Mesodermal cell (in vitro differentiated cells): ENCODE measurements around the gene CORO2A.
"Not testable (repeated sequence)": the region's sequence is repeated elsewhere in the genome, so short reads cannot be mapped to it uniquely, and the experiment has no call there.

Source experiments
- H3K27ac ChIP-seq: 2 replicates; pipeline ENCODE4 v1.7.0; 2013; ENCODE audit warnings: mild to moderate bottlenecking, low read depth, low read length, moderate library complexity; ENCODE audit not compliant: severe bottlenecking
- H3K36me3 ChIP-seq: 2 replicates; pipeline ENCODE4 v1.7.1; 2013; ENCODE audit warnings: mild to moderate bottlenecking, low read length, moderate library complexity; ENCODE audit not compliant: control insufficient read depth, insufficient read depth
- H3K4me1 ChIP-seq: one replicate; pipeline ENCODE4 v1.7.1; 2013; ENCODE audit warnings: mild to moderate bottlenecking, low read length; ENCODE audit not compliant: insufficient read depth, control insufficient read depth, poor library complexity, severe bottlenecking
- H3K4me3 ChIP-seq: 2 replicates; pipeline ENCODE4 v1.7.0; 2013; ENCODE audit warnings: low read length, control low read depth, mild to moderate bottlenecking; ENCODE audit not compliant: insufficient read depth, poor library complexity, severe bottlenecking; ENCODE audit errors: extremely low read depth
- H3K9me3 ChIP-seq: 2 replicates; pipeline ENCODE4 v1.7.1; 2013; ENCODE audit warnings: mild to moderate bottlenecking, low read length, moderate library complexity; ENCODE audit not compliant: control insufficient read depth
- WGBS, 2 experiments: methylation state at CpG; one replicate each; pipeline ENCODE4 v1.1.5; 2013; ENCODE audit warnings: missing lambda C conversion rate in 2 of 2; ENCODE audit not compliant: insufficient coverage in 2 of 2; 5-methylcytosine and 5-hydroxymethylcytosine counted together

The CORO2A gene

DNA sequence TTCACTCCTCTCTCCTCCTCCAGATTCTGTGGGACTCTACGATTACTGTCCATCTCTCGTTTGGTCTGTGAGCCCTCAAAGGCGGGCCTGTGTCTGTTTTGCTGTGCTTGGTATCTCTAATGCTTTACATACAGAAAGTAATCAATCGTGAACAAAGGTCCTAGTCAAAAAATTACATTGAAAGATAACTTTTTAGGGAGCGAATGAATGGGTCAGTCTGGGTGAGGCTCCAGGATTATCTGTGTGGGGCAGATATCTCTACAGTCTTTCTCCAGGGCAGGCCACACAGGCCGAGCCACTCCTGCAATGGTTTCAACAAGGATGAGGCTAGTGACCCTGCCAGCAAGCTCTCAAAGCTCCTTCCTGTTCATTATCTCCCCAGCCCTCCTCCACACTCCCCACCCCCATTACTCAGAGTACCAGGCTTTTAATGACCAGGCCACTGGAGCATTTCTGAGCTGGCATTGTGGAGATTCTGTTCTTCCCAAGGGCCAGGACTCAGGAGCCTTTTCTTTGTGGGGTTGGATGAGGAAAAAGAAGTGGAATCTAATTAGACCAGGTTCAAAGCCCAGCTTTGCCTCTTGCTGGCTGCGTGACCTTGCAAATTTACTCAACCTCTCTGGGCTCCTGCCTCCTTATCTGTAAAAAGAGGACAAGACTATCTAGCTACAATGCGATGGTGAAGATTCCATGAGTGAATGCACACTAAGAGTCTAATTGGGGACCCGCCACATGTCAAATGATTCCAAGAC lies 10.2 kb downstream of the CORO2A start:
- Histone ChIP-seq H3K27ac (peak overlapping the region; percentile 70), H3K36me3 (peaks cover 3% of the 10 kb centered on the region), H3K4me1 (peaks cover 13% of the 10 kb centered on the region), H3K9me3 (no peaks in the 10 kb centered on the region), H3K4me3 (no peak overlapping the region)
- WGBS, 2 experiments, result 75 to 79% methylated on average over 5 to 6 of the region's 9 CpGs

DNA sequence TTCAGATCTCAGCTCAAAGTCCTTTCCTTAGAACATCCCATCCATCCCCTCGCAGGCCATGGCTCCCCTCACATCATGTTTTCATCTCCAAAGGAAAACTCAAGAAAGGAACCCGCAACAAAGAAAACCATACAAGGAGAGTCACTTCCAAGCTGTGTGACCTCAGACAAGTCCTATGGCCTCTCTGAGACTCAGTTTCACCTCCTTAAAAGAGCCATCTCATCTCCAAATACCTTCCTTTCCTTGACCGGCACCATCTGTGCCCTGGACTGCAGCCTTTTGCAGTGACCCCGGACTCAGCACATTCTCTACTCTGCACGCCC lies 10.7 kb downstream of the CORO2A start:
- 89 to 94% methylated on average over 5 of the region's 5 CpGs for WGBS, 2 experiments
- Histone ChIP-seq H3K27ac (peak overlapping the region; percentile 70), H3K9me3 (no peaks in the 10 kb centered on the region), H3K4me3 (no peak overlapping the region), H3K4me1 (peaks cover 13% of the 10 kb centered on the region), H3K36me3 (peaks cover 3% of the 10 kb centered on the region)

DNA sequence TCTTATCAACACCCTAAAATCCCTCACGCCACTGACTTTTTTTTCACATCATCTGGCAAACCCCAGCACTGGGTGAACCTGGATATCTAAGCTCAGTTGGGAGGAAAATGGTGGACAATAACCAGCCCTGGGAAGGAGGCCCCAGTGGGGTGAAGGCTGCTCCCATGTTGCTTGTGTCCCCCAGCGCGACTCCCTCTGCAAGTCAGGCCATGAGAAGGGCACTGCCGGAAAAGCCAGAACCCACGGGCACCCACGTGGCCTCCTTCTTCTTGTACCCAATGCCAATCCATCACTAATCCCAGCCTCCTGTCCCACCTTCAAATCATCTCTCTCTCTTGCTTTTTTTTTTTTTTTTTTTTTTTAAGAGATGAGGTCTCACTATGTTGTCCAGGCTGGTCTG lies 11.4 kb downstream of the CORO2A start:
- Histone ChIP-seq H3K4me3 (no peak overlapping the region), H3K9me3 (no peaks in the 10 kb centered on the region), H3K36me3 (peaks cover 3% of the 10 kb centered on the region), H3K27ac (no peak overlapping the region), H3K4me1 (peaks cover 13% of the 10 kb centered on the region)
- 100% methylated on average over 2 of the region's 6 CpGs; no CpG with 5 or more reads in 1 of the 2 experiments for WGBS, 2 experiments

DNA sequence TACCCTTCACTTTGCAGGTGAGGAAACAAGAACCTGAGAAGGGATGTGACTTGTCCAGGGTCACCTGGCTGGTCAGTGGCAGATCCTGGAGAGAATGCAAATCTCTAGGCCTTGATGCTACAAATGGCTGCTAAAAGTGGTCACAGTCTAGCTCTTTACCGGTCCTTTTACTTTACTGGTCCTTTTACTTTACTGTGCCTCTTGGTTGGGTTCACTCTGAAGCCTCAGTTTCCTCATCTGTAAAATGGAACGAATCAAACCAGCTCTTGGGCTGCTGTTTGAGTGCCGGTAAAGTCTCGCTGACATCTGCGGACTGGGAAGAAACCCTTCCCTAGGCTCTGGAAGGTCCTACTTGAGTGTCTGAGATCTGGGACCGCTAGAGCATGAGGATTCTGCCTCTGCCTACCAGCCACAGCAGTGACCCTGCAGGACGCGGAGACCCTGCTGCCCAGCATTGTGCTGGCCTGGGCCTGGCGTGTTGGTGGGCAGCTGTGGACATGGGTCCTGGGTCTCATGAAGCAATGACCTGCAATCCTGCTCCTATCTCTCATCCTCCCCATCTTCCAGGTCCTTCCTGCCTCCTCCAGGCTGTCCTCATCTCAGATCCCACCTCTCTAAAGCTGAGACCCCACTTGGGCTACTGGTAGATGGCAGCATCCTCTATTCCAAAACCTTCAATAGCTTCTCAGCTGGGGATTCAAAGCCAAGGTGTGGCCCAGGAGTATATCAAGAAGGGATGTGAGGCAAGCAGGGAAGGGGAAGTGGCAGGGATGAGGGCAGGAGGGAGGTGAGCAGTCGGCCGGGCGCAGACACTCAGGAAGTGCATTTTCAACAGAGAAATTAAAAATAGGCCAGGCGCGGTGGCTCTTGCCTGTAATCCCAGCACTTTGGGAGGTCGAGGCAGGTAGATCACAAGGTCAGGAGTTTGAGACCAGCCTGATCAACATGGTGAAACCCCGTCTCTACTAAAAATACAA lies 13.3 kb downstream of the CORO2A start:
- H3K4me3 ChIP-seq, result no peak overlapping the region
- no peak overlapping the region for H3K27ac ChIP-seq
- H3K9me3 ChIP-seq, result no peaks in the 10 kb centered on the region
- 90 to 94% methylated on average over 13 to 15 of the region's 16 CpGs for WGBS, 2 experiments
- H3K4me1 ChIP-seq, result peaks cover 22% of the 10 kb centered on the region
- peaks cover 3% of the 10 kb centered on the region for H3K36me3 ChIP-seq

DNA sequence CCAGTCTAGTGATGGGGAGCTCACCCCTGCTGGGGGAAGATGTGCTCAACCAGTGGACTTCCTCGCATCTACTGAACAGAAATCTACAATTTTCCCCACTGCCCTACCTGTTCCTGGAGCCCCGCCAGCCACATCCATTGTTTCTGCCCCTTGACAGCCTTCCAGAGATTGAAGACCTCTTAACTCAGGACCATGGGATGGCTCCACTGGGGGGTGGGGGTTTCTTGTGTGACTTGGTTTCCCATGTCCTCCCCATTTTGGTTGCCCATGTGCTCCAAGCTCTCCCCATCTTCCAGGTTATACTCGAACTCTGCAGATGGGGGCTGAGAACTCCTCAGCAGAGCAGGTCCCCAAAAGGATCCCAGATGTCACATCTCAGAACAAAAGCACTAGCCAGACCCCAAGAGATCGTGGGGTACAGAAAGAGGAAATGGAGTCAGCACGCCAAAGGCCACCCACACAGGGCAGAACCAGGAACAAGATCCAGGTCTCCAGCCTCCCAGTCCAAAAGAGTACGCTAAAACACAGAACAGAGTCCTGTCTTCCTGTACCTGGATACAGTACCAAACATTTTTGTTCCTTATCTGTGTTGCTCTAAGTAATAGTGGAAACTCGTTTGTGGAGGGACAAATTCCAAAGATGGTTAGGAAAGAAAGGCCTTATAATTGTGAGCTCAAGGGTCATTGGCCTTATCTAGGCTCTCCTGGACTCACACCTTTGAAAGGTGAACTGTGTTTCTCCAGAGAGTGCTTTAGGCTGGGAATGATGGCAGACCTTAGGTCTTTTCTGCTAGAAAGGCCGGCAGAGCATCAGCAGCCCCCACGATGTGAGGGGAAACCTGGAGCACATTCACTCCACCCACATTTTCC lies 15.8 kb downstream of the CORO2A start:
- Histone ChIP-seq H3K4me3 (no peak overlapping the region), H3K9me3 (no peaks in the 10 kb centered on the region), H3K36me3 (no peaks in the 10 kb centered on the region), H3K4me1 (peaks cover 32% of the 10 kb centered on the region), H3K27ac (no peak overlapping the region)
- 92 to 93% methylated on average over 3 to 4 of the region's 9 CpGs for WGBS, 2 experiments

DNA sequence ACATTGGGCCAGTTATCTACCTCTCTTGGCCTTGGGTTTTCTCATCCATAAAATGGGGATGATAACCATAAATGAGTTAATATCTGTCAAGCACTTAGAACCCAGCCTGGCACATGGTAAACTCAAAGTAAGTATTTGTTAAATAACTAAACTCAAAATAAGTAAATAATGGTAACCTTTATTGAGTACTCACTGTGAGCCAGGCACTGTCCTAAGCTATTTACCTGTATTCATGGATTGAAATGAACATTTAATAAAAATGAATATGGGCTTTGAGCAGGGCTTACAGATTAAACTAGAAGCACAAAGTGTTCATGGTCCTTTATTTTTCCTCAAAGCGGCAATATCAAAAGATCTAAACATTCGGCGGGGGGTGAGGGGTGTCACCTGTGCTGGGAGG lies 16.7 kb downstream of the CORO2A start:
- Histone ChIP-seq H3K4me1 (peaks cover 38% of the 10 kb centered on the region), H3K27ac (no peak overlapping the region), H3K4me3 (no peak overlapping the region), H3K9me3 (no peaks in the 10 kb centered on the region), H3K36me3 (no peaks in the 10 kb centered on the region)
- 90 to 95% methylated on average over 3 of the region's 3 CpGs for WGBS, 2 experiments

DNA sequence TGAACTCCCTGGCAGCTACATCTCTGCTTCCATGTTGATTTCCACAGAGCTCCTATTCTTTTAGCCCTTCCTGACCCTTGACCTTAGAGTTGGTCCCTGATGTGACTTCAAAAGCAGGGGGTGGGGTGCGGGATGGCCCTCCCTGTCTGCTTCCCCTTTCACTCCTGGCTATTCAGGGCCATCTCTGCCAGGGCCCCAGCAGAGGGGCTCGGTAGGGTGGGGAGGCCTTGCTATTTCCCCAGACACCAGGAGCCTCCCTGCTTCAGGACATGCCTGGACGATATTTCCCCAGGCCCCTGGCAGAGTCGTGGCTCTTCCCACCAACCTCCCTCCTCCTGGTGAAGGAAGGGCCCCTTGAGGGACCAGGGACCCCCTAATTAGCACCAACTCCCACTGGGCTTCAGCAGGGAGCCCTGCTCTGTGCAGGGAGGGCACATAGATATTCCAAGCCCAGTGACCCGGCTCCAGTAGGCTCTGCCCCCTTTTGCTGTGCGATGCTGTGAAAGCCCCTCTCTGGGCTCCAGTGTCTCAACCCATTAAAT lies 17.3 kb downstream of the CORO2A start:
- H3K4me1 ChIP-seq, result peaks cover 40% of the 10 kb centered on the region
- no peaks in the 10 kb centered on the region for H3K36me3 ChIP-seq
- H3K27ac ChIP-seq, result peak overlapping the region; percentile 64
- WGBS, 2 experiments, result 38 to 60% methylated on average over 4 of the region's 6 CpGs
- no peaks in the 10 kb centered on the region for H3K9me3 ChIP-seq
- H3K4me3 ChIP-seq, result no peak overlapping the region

DNA sequence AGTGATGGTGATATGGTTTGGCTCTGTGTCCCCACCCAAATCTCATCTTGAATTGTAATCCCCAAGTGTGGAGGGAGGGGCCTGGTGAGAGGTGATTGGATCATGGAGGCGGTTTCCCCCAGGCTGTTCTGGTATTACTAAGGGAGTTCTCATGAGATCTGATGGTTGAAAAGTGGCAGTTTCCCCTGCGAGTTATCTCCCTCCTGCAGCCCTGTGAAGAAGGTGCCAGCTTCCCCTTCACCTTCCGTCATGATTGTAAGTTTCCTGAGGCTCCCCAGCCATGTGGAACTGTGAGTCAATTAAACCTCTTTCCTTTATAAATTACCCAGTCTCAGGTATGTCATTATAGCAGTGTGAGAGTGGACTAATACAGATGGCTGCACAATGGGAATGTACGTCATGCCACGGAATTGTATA lies 17.9 kb downstream of the CORO2A start:
- not testable (repeated sequence) for H3K27ac ChIP-seq, H3K9me3 ChIP-seq, H3K36me3 ChIP-seq, H3K4me3 ChIP-seq
- 50 to 93% methylated on average over 1 to 3 of the region's 5 CpGs for WGBS, 2 experiments
- H3K4me1 ChIP-seq, result peaks cover 46% of the 10 kb centered on the region

DNA sequence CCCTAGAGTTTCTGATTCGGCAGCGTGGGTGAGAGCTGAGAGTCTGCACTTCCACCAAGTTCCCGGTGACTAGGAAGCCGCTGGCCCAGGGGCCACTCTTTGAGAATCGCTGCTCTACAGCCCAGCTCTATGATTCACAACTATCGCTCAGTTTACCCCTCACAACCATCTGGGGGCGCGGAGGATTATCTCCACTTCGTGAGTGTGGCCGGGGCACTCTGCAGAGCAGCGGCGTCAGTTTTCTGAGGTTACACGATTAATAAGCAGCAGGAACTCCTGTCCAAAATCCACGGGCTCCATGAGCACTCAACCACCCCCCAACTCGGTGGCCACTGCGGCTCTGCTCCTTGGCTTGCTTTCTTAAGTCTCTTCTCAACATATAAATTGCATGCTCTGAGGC lies 19.3 kb downstream of the CORO2A start:
- WGBS, 2 experiments, result 87 to 88% methylated on average over 15 to 16 of the region's 16 CpGs

DNA sequence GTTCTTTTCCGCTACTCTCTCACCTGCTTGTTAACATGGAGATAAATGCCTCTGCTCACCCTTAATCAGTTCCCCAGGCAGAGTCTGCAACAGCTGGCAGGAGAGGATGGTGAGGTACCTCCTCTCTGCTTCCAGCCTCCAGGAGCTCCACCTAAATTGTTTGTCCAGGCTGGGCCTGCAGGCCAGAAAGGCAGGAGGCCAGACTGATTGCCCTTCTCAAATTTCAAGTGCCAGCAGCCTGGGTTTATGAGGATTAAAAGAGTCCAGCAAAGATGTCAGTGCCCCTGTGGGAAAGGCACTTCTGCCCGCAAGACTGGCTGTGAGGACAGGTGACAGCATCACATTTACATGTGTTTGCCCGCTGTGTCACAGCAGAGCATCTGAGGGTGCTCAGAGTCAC lies 19.8 kb downstream of the CORO2A start:
- Histone ChIP-seq H3K4me3 (no peak overlapping the region), H3K27ac (peak overlapping the region; percentile 5), H3K4me1 (peaks cover 59% of the 10 kb centered on the region), H3K36me3 (no peaks in the 10 kb centered on the region), H3K9me3 (no peaks in the 10 kb centered on the region)
- 74 to 86% methylated on average over 2 to 3 of the region's 3 CpGs for WGBS, 2 experiments

More for the DNA sequence above, 19.3 kb downstream of the CORO2A start:
- Histone ChIP-seq H3K4me3 (no peak overlapping the region), H3K27ac (peak overlapping the region; percentile 5), H3K4me1 (peaks cover 56% of the 10 kb centered on the region), H3K9me3 (no peaks in the 10 kb centered on the region), H3K36me3 (no peaks in the 10 kb centered on the region)
